SH-SY5Y (cell line): Measurements from ENCODE around the gene SH2D3A.

Source experiments
- GATA2 ChIP-seq: IDR thresholded peaks from 2 replicates; pipeline ENCODE4 v1.6.1; 2011; ENCODE audit warnings: mild to moderate bottlenecking, low read depth, low read length
- GATA3 ChIP-seq: IDR thresholded peaks from 2 replicates; pipeline ENCODE4 v1.6.1; 2011; ENCODE audit warnings: low read depth, mild to moderate bottlenecking, low read length, moderate library complexity

SH2D3A gene

DNA sequence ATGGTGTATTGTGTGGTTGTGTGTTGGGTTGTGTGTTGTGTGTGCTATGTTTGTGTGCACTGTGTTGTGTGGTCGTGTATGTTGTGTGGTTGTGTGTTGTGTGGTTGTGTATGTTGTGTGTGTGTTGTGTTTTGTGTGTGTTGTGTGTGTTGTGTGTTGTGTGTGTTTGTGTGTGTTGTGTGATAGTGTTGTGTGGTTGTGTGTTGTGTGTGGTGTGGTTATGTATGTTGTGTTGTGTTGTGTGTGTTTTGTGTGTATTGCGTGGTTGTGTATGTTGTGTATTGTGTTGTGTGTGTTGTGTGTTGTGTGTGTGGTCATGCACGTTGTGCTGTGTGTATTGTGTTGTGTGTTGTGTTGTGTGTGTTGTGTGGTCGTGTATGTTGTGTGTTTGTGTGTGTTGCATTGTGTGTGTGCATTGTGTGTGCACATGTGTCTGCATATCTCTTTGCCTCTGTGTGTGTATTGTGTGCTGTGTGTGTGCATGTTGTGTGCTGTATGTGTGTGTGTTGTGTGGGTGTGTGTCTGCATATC is 49.7 kb downstream of the SH2D3A start:
- TF ChIP-seq GATA2 (no peak), GATA3 (no peak)

DNA sequence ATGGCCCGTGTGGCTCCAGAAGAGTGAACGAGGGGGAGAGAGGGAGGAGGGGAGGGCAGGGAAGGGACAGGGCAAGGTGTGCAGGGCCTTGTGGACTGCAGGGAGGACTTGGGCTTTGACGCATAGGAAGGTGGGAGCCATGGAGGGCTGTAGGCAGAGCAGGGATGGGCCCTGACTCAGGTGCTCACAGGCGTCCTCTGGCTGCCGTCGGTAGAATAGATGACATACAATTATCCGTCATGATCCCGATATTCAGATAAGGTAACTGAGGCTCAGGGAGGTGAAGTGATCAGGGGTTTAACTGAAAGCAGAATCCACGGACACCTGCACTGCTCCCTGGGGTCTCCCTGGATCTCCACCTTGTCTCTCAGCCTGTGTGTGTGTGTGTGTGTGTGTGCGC is 50.2 kb downstream of the SH2D3A start:
- no peak for TF ChIP-seq GATA2
- no peak for TF ChIP-seq GATA3

DNA sequence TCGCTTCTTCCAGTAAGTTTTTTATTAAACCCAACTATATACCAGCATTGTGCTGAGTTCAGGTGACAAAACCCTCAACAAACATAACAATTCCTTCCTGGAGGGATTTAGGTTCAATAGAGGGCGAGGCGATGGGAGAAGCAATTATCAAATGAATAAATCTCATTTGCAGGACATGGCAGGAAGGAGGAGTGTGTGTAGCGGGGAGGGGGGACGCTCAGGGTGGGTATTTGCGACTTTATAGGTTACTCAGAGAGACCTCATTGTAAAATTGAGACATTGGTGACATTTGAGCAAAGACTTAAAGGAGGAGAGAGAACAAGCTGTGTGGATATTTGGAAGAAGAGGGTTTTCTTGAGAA is 50.6 kb downstream of the SH2D3A start:
- no peak for TF ChIP-seq GATA2

DNA sequence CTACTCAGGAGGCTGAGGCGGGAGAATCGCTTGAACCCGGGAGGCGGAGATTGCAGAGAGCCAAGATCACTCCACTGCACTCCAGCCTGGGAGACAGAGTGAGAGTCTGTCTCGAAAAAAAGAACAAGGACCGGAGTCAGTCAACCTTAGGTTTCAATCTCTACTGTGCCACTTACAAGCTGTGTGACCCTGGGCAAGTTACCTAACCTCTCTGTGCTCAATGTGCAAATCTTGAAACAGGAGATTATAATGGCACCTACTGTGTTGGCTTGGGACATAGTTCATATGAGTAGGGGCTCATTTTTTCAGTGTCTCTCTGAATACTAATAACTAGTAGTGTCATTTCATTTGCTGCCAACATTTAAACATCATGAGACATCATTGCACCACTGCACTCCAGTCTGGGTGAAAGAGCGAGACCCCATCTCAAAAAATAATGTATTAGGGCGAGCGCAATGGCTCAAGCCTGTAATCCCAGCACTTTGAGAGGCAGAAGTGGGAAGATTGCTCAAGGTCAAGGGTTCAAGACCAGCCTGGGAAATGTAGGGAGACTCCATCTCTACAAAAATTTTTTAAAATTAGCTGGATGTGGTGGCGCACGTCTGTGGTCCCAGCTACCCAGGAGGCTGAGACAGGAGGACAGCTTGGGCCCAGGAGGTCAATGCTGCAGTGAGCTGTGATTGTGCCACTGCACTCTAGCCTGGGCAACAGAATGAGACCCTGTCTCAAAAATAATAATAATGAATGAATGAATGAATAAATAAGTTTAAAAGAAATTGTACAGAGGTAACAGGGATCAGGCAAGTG is 52.3 kb downstream of the SH2D3A start:
- TF ChIP-seq GATA2, result no peak
- no peak for TF ChIP-seq GATA3

DNA sequence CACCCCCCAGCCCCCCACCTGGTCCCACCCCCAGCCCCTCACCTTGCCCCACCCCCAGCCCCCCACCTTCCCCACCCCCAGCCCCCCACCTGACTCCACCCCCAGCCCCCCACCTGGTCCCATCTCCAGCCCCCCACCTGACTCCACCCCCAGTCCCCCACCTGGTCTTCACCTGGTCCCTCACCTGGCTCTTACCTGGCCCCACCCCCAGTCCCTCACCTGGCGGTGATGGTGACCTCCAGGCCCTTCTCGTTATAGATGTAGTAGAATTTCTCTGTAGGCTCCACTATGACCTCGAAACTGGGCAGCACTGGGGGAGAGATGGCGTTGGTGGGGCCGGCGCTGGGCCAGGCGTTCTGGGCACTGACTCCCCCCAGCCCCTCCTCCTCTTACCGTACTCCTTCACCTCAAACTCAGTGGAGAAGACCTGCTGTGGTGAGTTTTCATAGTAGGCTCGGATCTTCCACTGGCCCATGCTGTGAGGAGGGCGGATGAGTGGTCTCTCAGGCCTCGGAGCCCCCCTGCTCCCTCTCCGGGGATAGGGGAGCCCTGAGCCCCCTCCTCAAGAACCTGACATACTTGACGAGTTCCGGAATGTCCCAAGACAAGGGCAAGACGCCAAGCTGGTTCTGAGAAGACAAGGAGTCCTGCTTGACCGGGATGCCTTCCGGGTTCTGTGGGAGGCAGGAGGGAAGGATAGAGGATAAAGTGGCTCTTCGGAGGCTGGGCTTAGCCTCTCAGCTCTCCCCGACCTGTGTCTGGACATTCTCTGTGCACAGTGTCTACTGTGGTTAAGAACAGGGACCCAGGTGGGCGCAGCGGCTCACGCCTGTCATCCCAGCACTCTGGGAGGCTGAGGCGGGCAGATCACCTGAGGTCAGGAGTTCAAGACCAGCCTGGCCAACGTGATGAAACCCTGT is 53.2 kb downstream of the SH2D3A start:
- TF ChIP-seq GATA2 (no peak), GATA3 (no peak)

DNA sequence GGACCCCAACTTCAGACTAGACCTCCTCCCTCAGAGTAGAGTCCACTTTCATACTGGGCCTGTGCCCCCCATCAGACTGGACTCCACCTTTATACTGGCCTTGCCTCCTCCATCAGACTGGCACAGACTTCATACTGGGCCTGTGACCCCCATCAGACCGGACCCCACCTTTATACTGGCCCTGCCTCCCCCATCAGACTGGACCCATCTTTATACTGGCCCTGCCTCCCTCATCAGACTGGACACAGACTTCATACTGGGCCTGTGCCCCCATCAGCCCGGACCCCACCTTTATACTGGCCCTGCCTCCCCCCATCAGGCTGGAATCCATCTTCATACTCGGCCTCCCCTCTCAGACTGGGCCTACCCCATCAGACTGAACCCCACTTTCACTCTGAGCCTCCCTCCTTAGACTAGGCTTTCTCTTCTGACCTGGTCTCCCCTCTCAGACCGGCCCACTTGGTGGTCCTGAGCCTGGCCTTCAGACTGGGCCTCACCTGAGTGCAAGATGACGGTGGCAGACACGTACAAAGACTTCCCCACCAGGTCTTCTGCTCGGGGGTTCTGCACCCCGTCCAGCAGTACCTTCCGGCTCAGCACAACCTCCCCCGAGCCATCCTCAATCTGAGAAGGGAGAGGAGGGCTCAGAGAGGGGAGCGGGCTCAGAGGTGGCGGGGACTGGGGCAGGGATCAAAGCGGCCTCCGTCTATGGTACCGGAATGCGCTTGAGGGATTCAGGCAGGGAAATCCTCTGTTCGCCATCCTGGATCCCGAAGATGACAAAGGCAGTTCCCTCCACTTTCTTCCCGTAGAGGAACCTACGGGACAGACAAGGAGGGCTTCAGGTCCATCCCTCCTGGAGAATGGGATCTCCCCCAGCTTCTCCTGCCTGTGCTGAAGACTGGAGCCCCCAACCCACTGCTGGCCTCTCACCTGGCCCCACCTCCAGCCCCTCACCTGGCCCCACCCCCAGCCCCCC is 54.3 kb downstream of the SH2D3A start:
- TF ChIP-seq GATA3 (no peak), GATA2 (no peak)

DNA sequence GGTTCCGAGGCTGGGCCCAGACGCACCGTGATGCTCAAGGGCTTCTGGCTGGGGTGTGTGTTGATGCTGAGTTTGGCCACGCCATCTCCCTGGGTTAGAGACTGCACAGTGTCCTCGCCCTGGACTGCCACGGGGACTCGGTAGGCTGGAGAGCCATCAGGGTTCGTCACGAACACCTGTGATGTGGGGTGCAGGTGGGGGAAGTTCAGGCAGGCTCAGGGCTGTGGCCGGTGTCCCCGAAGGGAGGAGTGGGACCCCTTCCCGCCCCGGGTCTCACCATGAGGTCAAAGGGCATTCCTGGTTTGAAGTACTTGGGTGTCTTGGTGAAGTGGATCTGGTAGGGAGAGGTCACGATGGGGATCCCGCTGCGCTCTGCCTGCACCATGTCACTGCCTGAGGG is 55.0 kb downstream of the SH2D3A start:
- no peak for TF ChIP-seq GATA2
- no peak for TF ChIP-seq GATA3

DNA sequence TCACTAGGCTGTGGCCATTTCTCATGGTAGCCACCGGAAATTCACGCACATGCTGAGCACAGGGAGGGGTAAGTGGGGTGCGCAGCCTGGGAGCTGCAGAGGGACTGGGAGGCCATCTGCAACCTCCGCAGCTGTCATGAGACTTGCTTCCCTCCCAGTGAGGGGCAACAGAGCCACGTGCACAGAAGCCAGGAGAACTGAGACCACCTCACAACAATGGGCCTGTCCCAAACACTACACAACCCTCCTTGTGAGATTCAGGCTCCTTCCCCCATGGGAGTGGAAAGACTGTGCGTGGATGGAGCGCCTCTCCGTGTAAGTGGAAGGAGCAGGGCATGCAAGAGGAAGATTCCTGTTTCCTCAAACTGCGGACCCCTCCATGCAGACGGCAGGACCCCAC is 55.6 kb downstream of the SH2D3A start:
- no peak for TF ChIP-seq GATA3
- TF ChIP-seq GATA2, result no peak

DNA sequence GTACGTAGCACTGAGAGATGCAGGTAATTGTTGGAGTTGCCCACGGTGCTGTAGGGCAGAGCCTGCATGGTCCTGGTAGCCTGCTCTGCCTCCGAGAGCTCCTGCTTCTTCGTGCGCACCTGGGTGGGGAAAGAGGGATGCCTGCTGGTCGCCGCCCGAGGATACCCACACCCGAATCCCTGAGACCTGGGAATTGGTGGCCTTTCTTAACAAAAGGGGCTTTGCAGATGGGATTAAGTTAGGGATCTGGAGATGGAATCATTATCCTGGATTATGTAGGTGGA is 56.2 kb downstream of the SH2D3A start:
- TF ChIP-seq GATA3 (no peak), GATA2 (no peak)

DNA sequence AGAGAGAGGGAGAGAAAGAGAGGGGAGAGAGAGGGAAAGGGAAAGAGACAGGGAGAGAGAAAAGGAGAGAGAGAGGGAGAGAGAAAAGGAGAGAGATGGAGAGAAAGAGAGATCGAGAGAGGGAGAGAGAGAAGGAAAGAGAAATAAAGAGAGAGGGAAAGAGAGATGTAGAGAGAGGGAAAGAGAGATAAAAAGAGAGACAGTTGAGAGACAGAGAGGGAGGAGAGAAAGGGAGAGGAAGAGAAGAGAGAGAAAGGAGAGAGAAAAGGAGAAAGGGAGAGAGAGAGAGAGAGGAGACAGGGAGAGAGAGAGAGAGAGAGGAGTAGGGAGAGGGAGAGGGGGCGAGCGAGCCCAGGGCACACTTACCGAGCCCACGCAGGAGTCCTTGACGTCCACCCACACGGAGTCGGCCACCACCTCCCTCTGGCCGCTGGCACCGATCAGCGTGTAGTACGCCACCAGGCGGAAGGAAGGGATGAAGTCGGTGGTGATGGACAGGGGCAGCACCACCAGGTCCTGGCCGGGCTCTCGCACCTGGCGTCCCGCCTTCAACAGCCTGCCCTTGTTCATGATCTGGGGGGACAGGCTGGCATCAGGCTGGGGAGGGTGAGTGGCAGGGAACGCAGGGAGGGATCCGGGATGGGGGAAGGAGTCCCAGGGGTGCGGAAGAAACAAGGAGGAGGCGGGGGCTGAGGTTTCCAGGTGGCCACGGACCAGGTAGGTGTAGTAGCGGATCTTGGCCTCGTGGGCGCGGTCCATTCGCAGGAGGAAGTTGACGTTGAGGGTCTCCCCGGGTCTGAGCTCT is 56.8 kb downstream of the SH2D3A start:
- TF ChIP-seq GATA3, result no peak
- no peak for TF ChIP-seq GATA2

DNA sequence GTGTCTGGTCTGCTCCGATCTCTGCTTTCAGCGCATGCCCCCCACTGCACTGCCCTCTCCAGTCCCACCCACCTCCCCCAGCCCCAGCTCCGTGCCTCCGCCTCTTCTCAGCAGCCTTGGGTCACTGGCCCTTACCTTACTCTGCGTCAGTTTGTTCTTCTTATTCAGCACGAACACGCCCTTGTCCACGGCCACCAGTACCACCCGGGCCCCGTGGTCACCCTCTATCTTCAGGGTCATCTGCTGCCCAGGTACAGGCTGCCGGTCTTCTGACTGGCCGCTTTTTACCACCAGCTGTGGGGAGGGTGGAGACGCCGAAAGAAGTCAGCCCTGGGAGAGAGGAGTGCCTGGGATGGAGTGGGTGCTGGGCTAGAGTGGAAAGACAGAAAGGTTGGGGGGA is 57.7 kb downstream of the SH2D3A start:
- TF ChIP-seq GATA3, result no peak
- no peak for TF ChIP-seq GATA2

DNA sequence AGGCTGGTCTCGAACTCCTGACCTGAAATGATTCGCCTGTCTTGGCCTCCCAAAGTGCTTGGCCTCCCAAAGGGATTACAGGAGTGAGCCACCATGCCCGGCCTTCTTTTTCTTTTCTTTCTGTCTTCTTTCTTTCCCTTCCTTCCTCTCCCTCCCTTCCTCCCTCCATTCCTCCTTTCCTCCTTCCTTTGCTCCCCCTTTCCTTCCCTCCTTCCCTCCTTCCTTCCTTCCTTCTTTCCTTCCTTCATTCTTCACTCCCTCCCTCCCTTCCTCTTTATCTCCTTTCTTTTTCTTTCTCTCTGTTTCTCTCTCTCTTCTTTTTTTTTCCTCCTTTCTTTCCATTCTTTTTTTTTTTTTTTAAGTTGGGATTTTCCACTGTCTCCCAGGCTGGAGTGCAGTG is 58.9 kb downstream of the SH2D3A start:
- no peak for TF ChIP-seq GATA3
- no peak for TF ChIP-seq GATA2

DNA sequence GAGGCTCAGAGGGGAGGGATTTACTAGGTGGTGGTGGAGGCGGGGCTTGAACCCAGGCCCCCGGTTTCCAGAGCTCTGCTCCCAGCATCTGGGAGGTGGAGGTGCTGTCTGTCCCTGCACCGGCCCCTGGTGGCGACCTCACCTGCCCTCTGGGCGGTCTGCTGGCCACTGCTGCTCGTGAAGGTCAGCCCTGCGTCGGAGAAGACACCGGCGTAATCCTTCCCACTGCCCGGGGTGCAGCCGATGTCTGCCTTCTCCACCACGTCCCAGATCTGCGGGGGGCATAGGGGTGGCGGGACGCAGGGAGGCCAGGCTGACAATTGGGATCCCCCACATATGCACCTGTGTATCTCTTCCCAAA is 59.6 kb downstream of the SH2D3A start:
- no peak for TF ChIP-seq GATA2
- TF ChIP-seq GATA3, result no peak
